DMS 273 (cell line): Measurements from ENCODE around the gene CMTM5.
"Not testable (repeated sequence)": the region's sequence is repeated elsewhere in the genome, so short reads cannot be mapped to it uniquely, and the experiment has no call there.

Experiments
- DNase-seq: peaks from one replicate; lab custom pipeline; 2025; ENCODE audit not compliant: unreplicated experiment; lab: John Stamatoyannopoulos, UW

Gene CMTM5

DNA sequence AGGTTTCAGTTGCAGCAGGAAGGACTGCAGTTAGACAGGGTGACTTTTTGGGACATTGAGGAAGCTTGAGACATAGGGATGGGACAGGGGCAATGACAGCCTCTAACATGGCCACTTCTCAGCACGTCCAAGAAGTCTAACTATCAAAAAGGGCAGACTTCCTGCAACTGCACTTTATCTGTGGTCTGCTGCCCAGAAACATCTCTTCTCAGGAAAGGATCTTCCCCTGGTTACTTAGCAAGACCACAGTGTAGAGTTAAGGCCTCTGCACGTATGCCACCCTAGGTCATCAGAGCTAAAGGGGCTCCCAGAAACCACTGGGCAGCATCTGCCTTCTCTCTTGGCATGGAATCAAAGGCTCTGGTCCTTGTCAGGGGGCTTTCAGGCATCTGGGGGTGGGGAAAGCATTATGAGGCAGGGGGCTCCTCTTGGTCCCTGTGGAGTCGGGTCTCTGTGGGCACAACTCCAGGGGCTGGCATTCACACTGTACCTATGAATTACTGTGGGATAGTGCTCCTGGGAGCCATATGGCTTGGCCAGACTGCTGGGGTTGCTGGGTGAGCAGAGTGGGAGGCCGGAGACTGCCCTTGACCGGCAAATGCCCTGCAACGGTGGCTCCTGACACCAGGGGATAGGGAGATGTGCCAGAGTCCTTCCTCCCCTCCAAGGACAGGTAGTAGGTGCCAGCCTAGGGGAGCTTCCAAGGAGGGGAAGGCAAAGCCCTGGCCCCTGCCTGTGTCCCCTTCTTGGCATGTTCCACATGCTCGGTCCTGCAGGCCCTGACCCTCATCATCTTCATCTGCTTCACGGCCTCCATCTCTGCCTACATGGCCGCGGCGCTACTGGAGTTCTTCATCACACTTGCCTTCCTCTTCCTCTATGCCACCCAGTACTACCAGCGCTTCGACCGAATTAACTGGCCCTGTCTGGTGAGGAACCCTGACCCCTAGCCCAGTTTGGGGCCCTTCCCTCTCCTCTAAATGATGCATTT lies 1.0 kb downstream of the CMTM5 start:
- DNase-seq = no peak

GRCh38 chr14:23378612-23379220 lies 1.9 kb downstream of the CMTM5 start:
- no peak for DNase-seq

DNA sequence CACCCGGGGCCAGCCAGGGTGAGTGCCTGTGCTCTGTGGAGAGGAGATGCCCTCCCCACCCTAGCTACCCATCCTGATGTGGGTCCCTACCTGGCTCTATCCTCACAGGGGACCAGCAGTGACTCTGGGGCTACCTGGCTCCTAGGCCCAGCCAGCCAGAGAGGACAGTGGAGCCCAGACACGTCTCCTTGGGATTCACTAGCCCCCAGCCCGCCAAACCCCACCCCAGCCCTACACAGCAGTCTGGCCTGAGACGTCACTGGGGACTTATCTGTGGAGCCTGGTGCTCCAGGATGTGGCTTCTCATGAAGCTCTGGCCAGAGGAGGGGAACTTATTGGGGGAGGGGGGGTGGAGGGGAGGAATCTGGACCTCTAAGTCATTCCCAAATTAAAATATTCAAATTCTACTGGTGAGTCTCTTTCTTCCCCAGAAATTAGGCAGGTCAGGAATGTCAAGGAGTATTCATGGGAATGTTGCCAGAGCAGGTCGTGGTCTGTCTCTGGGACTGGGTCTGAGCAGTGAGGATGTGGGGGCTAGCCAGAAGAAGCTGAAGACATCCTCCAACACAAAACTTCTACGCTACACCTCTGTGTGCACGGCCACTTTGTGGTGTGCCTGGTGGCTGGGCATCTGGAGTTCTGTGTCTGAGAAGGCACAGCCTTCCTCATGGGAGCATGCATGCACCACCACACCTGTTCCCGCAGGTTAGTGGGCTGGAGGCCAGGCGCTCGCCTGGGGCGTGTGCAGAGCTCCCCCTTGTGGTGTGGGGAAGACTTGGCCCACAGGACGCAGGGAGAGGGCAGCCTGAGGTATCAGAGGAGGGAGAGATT lies 2.7 kb downstream of the CMTM5 start:
- DNase-seq = peak; percentile 79

GRCh38 chr14:23380197-23380914 lies 3.5 kb downstream of the CMTM5 start:
- DNase-seq = peak; percentile 24

- DNase-seq = no peak
Observed at GRCh38 chr14:23380976-23381375, 4.1 kb downstream of the CMTM5 start.

DNA sequence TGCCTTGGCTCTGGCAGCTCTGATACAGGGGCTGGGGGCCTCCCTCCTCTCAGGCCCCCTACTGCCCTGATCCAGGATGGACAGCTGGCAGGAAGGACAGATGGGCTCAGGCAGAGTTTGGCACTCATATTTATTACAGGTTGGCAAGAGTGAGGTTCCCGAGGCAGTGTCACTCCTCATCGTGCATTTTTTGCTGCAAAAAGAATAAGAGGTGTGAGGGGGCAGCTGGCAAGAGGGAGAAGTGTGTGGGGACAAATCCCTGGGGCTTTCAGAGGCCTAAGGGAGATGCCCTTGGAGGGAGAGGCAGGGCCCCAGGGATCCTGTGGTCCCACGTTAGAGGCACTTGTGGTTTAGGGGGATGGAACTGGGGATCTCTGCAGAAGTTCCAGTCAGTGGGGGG lies 5.0 kb downstream of the CMTM5 start:
- DNase-seq = peak; percentile 40

GRCh38 chr14:23382276-23382675 lies 5.4 kb downstream of the CMTM5 start:
- DNase-seq = no peak

DNA sequence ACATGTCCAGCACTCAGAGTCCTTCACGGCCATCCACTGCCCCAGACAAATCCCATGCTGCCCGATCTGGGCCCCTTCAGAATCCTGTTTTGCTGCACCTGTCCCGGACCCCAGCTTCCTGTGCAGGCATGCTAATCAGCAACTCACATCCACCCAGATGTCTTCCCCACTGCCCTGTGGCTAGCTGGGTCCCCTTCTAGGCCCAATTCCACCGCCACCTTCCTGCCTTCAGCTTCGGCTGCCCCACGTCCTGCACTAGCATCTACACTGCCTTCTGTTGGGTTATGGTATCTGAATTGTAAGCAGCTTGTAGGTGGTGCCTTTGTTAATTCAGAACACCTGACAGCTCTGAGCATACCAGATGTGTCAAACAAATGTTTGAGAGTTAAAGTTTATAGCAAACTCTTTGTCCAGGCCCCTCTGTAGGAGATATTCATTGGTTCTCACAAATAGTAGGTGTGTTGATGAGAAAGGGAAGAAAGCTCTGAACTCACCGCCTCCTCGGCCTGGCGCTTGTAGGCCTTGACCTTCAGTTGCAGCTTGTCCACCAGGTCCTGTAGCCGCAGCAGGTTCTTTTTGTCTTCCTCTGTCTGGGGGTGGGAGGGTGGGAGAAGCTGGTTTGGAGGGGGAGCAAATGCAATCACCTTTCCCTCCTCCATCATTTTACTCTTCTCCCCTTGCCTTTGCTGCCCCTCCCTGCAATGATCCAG lies 6.0 kb downstream of the CMTM5 start:
- no peak for DNase-seq

DNA sequence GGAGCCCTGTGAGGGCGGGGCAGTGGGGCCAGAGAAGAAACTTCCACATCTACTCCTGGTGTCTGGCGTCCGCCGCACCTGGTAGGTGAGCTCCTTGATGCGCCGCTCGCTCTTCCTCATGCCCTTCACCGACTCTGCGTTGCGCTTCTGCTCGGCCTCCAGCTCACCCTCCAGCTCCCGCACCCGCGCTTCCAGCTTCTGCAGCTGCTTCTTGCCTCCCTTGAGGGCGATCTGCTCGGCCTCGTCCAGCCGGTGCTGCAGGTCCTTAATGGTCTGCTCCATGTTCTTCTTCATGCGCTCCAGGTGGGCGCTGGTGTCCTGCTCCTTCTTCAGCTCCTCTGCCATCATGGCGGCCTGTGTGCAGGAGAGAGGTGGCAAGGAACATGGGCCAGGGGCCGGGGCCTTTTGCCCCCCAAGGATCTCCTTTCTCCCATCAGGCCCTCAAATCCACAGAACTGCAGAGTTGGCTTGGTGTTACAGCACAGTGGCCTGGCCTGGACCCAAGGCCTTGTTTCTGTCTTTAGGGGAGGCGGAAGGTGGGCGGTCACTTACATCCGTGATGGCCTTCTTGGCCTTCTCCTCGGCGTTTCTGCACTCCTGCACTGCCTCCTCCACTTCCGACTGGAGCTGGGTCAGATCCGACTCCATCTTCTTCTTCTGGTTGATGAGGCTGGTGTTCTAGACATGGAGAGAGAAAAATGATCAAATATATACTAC lies 7.7 kb downstream of the CMTM5 start:
- no peak for DNase-seq

DNA sequence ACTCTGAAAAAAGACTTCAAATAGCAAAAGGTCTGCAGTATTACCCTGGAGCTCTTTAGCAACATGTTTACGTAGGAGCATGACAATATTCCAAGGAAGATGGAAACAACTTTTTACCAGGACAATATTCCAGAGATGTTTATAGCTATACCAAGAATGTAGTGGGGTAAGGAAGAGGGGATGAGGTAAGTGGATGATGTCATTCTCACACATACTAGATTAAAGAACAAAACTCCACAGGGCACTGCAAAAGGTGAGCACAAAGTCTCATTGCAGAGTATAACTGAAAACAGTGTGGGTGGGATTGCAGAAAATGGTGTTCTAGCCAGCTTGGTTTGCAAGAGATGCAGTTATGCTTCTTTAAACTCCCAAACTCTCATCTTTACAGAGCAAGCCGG lies 8.4 kb downstream of the CMTM5 start:
- no peak for DNase-seq

DNA sequence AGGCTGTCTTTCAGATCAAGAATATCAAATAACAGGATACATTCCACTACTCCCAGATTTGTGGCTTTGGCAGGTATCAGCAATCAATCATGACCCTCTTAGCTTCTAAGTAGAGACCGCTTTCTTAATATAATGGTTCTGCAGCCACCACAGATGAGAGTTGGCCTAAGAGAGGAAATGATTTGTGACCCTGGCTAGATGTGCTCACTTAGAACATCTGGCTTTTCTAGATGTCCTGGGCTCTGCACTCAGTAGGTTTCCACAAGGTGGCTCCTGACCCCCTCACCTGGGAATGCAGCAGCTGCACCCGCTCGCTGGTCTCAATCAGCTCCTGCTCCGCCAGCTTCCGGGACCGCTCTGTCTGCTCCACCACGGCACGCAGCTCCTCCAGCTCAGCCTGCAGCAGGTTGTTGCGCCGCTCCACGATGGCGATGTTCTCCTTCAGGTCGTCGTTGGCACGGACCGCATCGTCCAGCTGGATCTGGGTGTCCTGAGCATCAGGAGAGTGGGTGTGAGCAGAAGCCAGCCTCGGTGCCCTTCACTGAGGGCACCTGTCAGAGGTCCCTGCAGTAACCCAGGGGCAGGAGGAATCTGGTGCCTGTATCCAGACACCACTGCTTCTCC lies 8.9 kb downstream of the CMTM5 start:
- DNase-seq = no peak

GRCh38 chr14:23386266-23386657 lies 9.4 kb downstream of the CMTM5 start:
- not testable (repeated sequence) for DNase-seq

DNA sequence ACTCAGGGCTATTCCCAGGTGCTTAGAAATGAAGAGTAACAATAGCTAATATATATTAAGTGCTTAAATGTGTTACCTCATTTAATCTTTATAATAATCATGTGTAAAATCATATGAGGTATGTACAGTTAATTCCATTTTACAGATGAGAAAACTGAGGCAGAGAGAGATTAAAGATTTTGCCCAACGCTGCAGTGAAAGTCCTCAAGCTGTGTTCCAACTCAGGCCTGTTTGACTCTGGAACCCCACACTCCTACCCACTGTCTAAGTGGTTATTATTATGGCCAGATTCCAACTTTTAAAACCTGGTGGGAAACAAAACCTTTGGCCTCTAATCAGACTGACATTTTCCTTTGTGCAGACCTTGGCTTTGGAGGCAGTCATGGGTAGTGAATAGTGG lies 10.2 kb downstream of the CMTM5 start:
- no peak for DNase-seq

GRCh38 chr14:23387916-23388882 lies 11.4 kb downstream of the CMTM5 start:
- DNase-seq = no peak

DNA sequence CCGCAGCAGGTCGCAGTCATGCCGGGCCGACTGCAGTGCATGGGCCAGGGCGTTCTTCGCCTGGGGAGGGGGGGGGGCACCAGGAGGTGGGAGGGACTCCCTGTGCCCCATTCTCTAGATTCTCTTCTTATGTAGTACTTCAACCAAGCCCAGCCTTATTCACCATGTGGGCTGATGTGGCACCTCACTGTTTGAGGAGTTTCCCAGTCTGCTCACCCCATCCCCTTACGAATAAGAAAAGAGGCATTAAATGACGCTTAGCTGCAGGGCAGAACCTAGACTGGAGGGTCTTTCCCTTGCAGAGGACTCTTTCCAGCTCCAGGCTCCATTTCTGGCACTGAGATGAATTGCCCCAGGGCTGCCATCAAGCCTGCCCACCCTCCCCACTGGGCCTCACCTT lies 12.2 kb downstream of the CMTM5 start:
- no peak for DNase-seq

DNA sequence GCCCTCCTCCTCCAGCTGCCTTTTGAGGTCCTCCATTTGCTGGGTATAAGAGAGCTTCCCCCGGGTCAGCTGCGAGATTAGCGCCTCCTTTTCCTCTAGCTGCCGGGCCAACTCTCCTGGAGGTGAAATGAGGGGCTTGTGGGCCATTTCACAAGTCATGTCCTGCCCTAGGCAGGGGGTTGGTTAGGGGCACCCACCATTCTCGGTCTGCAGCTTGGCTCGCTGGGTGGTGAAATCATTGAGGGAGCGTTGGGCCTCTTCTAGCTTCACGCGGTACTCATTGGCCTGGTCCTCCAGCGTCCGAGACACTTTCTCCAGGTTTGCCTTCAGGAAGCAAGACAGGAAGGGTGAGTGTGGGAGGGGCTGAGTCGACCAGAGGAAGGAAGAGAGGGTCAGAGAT lies 12.6 kb downstream of the CMTM5 start:
- no peak for DNase-seq

- DNase-seq = not testable (repeated sequence)
Observed at GRCh38 chr14:23389871-23390270, 13.0 kb downstream of the CMTM5 start.

- no peak for DNase-seq
Observed at GRCh38 chr14:23392613-23393012, 15.8 kb downstream of the CMTM5 start.
